GM19395 (cell line): ENCODE measurements around the gene RFXANK.
"Not testable (repeated sequence)": the region's sequence is repeated elsewhere in the genome, so short reads cannot be mapped to it uniquely, and the experiment has no call there.

Experiments used
- ATAC-seq: cut with Tn5 transposase; IDR thresholded peaks from one replicate; pipeline ENCODE4 v1.9.1; 2021; ENCODE audit warnings: mild to moderate bottlenecking, moderate library complexity; ENCODE audit not compliant: unreplicated experiment

The RFXANK gene

GRCh38 chr19:19169236-19170052 lies 22.6 kb upstream of the RFXANK start:
- peak; percentile 5 for ATAC-seq

- peak; percentile 84 for ATAC-seq
Observed at GRCh38 chr19:19170053-19170872, 21.8 kb upstream of the RFXANK start, which contains the start of gene MEF2B. MEF2B (minus strand) TSS chr19:19170263; CDS start chr19:19150735, 19,528 bp downstream.

DNA sequence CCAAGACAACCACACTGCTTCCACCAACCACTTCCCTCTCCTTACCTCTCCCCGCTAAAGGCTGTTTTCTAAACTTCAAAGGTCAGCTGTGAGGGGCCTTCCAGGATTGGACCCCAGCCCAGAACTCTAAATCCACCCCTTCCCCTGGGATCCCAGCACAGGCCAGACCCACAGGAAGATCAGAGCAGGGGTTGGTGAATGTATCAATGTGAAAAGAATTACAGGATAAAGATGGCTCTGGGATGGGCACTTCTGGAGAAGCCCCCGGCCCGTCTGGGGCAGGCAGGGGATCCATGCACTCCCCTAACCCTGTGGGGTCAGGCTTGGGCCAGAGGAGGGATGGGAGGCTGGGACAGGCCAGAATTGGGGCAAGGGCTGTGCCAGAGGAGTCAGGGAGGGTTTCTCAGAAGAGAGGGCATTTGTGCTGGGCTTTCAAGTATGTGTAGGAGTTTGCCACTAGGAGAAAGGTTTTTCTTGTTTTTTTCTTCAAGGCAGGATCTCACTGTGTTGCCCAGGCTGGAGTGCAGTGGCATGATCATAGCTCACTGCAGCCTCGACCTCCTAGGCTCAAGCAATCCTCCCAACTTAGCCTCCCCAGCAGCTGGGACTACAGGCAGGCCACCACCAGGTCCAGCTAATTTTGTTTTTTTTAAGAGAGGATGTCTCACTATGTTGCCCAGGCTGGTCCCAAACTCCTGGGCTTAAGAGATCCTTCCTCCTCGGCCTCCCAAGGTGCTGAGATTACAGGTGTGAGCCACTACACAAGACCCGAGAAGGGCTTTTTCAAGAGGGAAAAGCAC lies 21.0 kb upstream of the RFXANK start:
- ATAC-seq = no peak

DNA sequence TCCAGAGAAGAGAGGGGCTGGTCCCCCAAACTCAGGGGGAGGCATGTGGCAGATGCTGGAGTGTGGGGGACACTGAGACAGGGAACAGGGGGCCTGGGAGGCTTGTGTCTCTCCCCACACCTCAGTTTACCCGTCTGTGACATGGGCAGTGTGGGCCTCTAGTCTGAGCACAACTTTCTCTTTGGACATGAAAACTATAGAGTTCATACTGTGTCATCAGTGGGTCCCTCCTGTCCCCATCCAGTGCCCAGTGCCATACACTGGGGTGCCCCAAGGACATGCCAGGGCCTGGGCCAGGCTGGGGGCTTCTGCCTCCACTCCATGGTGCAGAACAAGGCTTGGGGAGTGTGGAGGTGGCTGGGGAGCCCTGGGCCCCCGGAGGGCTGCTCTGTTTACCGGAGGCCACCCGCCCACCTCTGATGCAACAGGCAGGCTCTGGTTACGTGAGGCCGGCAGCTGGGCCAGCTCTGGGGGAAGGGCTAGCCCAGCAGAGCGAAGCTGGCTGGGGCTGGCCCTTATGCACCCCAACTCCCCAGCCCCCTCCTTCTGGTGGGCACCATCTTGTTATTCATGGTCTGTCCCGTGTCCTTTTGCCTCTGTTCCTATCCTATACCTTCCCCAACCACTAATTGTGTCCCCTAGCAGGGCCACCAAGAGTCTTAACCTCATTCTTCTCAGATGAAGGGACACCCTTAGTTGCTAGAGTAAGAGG lies 20.1 kb upstream of the RFXANK start:
- ATAC-seq = no peak

GRCh38 chr19:19173243-19173642 lies 18.8 kb upstream of the RFXANK start:
- ATAC-seq = not testable (repeated sequence)

DNA sequence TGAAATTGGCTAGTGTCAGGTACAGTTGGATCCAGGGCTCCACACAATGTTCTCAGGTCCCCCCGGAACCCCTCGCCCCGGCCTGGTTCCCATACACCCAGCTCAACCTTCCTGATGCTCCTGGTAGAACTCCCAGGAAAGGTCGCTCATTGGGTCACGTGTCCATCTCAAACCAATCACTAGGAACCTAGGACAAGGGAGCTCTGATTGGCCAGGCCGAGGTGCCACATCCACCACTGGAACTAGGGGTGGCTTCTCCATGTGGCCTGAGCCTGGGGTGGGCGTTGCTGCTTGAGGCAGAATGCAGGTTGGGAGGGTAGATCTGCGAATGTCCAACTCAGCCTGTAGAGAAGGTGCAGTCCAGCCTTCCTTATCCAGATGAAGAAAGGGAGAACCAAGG lies 15.1 kb upstream of the RFXANK start:
- no peak for ATAC-seq

GRCh38 chr19:19179548-19180441 lies 12.3 kb upstream of the RFXANK start:
- ATAC-seq = no peak

- ATAC-seq = no peak
Observed at GRCh38 chr19:19181488-19181998, 10.5 kb upstream of the RFXANK start.

GRCh38 chr19:19185853-19186740 lies 6.0 kb upstream of the RFXANK start:
- no peak for ATAC-seq

GRCh38 chr19:19186742-19187141 lies 5.3 kb upstream of the RFXANK start:
- no peak for ATAC-seq

DNA sequence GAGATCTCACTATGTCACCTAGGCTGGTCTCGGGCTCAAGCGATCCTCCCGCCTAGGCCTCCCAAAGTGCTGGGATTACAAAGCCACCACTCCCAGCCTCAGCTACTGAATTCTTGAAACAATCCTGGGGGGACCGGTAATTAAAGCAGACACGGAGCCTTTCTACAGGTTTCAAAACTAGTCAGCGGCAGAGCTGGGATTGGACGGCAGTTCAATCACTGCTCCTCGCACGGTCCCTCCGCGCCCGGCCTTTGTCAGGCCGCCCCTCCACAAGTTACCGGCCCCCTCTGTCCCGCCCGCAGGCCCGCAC lies 335 bp upstream of the RFXANK start:
- no peak for ATAC-seq

DNA sequence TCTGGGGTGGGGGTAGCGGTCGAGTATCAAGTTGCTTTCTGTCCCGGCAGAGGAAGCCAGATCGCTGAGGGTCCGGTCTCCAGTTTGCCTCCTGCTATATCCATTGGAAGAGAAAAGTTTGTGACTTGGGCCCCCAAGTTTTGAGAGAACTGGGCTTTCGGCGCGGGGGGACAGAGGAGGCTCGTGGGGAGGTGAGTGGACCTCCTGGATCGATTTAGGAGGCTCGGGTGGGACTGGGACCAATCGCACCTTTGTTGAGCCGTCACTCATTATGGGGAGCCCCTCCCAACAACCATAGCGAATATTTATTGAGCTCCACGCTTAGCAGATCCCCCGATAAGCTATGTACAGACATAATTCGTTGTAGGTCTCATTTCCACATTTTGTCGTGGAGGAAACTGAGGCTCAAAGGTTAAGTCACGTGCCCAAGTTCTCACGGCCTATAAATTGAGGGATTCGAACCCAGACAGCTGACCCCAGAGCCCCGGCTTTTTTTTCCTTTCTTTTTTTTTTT lies 909 bp downstream of the RFXANK start:
- ATAC-seq = peak; percentile 1

GRCh38 chr19:19193926-19194325 lies 1.9 kb downstream of the RFXANK start:
- no peak for ATAC-seq

GRCh38 chr19:19201697-19202630 lies 9.9 kb downstream of the RFXANK start:
- no peak for ATAC-seq

- no peak for ATAC-seq
Observed at GRCh38 chr19:19202707-19203011, 10.6 kb downstream of the RFXANK start.

- ATAC-seq = peak; percentile 74
Observed at GRCh38 chr19:19203012-19203856, 11.2 kb downstream of the RFXANK start, which contains the start of gene NR2C2AP. NR2C2AP (minus strand) TSS chr19:19203414; CDS start chr19:19203060, 354 bp downstream.
